HepG2 (cell line): Measurements from ENCODE around the gene KDM5B. TPM values are rescaled to one million over a fixed set of nuclear protein-coding genes. Genes with fewer than 3 reads are reported as not detected.

Experiments used
- CBX5 ChIP-seq: sonication (generic); formaldehyde crosslinking; IDR thresholded peaks from 2 replicates; pipeline ENCODE4 v1.4.0; 2020; ENCODE audit warnings: missing genetic modification reagents, borderline replicate concordance
- FOXJ3 ChIP-seq: sonication (generic); formaldehyde crosslinking; IDR thresholded peaks from 2 replicates; pipeline ENCODE4 v1.4.0; 2020; ENCODE audit warnings: missing genetic modification reagents, mild to moderate bottlenecking, borderline replicate concordance
- GATA4 ChIP-seq: sonication (generic); IDR thresholded peaks from 2 replicates; pipeline ENCODE4 v1.6.1; 2016; ENCODE audit warnings: antibody characterized with exemption, low read depth, borderline replicate concordance
- HES4 ChIP-seq: sonication (generic); formaldehyde crosslinking; IDR thresholded peaks from 2 replicates; pipeline ENCODE4 v1.9.0; 2021; ENCODE audit warnings: mild to moderate bottlenecking, missing genetic modification reagents, borderline replicate concordance
- HOXA3 ChIP-seq: sonication (generic); formaldehyde crosslinking; IDR thresholded peaks from 2 replicates; pipeline ENCODE4 v1.5.0; 2020; ENCODE audit warnings: missing genetic modification reagents
- KMT2A ChIP-seq: sonication (generic); formaldehyde crosslinking; IDR thresholded peaks from 2 replicates; pipeline ENCODE4 v1.4.0; 2020; ENCODE audit warnings: missing genetic modification reagents
- MED1 ChIP-seq: sonication (generic); formaldehyde crosslinking; IDR thresholded peaks from 2 replicates; pipeline ENCODE4 v1.4.0; 2020; ENCODE audit warnings: missing genetic modification reagents
- POLR2A ChIP-seq, 2 experiments: IDR thresholded peaks; 2 replicates each; pipeline ENCODE4 v1.6.1; 2011; ENCODE audit warnings: low read depth in 2 of 2, low read length in 2 of 2, mild to moderate bottlenecking in 1 of 2, moderate library complexity in 1 of 2; ENCODE audit not compliant: insufficient read depth in 1 of 2
- POLR2G ChIP-seq: fragments of 200-400 bp; formaldehyde crosslinking; IDR thresholded peaks from 2 replicates; pipeline ENCODE4 v1.6.1; 2018; ENCODE audit warnings: mild to moderate bottlenecking, low read depth, low read length, moderate library complexity
- PPARG ChIP-seq: conservative IDR thresholded peaks from 2 replicates; pipeline ENCODE4 v1.6.1; 2016; ENCODE audit warnings: missing biosample characterization, missing genetic modification reagents
- RFXAP ChIP-seq: sonication (generic); formaldehyde crosslinking; IDR thresholded peaks from 2 replicates; pipeline ENCODE4 v1.4.0; 2020; ENCODE audit warnings: missing genetic modification reagents, borderline replicate concordance
- SRY ChIP-seq: sonication (generic); formaldehyde crosslinking; IDR thresholded peaks from 2 replicates; pipeline ENCODE4 v1.8.0; 2022; ENCODE audit warnings: mild to moderate bottlenecking, missing genetic modification reagents
- ZFX ChIP-seq: sonication (generic); formaldehyde crosslinking; IDR thresholded peaks from 2 replicates; pipeline ENCODE4 v1.4.0; 2020; ENCODE audit warnings: mild to moderate bottlenecking, low read depth, missing genetic modification reagents, moderate library complexity
- ZFY ChIP-seq: sonication (generic); formaldehyde crosslinking; IDR thresholded peaks from 2 replicates; pipeline ENCODE4 v1.4.0; 2020; ENCODE audit warnings: missing genetic modification reagents
- ZMYM2 ChIP-seq: sonication (generic); formaldehyde crosslinking; IDR thresholded peaks from 2 replicates; pipeline ENCODE4 v1.8.0; 2022; ENCODE audit warnings: mild to moderate bottlenecking, missing genetic modification reagents
- ZNF224 ChIP-seq: sonication (generic); formaldehyde crosslinking; IDR thresholded peaks from 2 replicates; pipeline ENCODE4 v1.5.0; 2020; ENCODE audit warnings: mild to moderate bottlenecking, missing genetic modification reagents
- ZNF292 ChIP-seq: sonication (generic); formaldehyde crosslinking; IDR thresholded peaks from 2 replicates; pipeline ENCODE4 v1.8.1; 2022; ENCODE audit warnings: mild to moderate bottlenecking, low read depth, missing genetic modification reagents, borderline replicate concordance
- ZNF441 ChIP-seq: sonication (generic); formaldehyde crosslinking; IDR thresholded peaks from 2 replicates; pipeline ENCODE4 v1.7.0; 2021; ENCODE audit warnings: missing genetic modification reagents, borderline replicate concordance
- ZNF629 ChIP-seq: sonication (generic); formaldehyde crosslinking; conservative IDR thresholded peaks from 2 replicates; pipeline ENCODE4 v1.5.0; 2020; ENCODE audit warnings: missing genetic modification reagents
- polyA plus RNA-seq, 8 experiments: library from polyadenylated mRNA; depleted of rRNA in 3 of 8; stranded (reverse) in 7 of 8; unstranded in 1 of 8; fragments of >200 nt; fragmentation: Illumina TruSeq in 4 of 8; extraction: Trizol in 4 of 8; gene quantifications; 2 replicates each; pipeline versions ENCODE4 v1.2.1 to v1.2.3, GENCODE V29; 2011 to 2016; ENCODE audit warnings: low read depth in 4 of 8, missing spikeins in 1 of 8, mixed read lengths in 1 of 8; ENCODE audit not compliant: insufficient read depth in 1 of 8
- total RNA-seq, 5 experiments: library from RNA; depleted of rRNA; stranded (reverse); fragments of >200 nt; fragmentation: Illumina TruSeq; extraction: Trizol; gene quantifications; 2 replicates each; pipeline ENCODE4 v1.2.3, GENCODE V29; 2016; ENCODE audit warnings: low read depth in 1 of 5
- TF ChIP-seq, protein P1 (sequence below): IDR thresholded peaks from 2 replicates; pipeline ENCODE4 v1.6.1; 2016; ENCODE audit warnings: missing genetic modification reagents, missing compliant biosample characterization
- TF ChIP-seq, protein P2 (sequence below): sonication (generic); formaldehyde crosslinking; IDR thresholded peaks from 2 replicates; pipeline ENCODE4 v1.4.0; 2020; ENCODE audit warnings: mild to moderate bottlenecking, missing genetic modification reagents
- TF ChIP-seq, protein P3 (sequence below): fragments of 450-650 bp; IDR thresholded peaks from 2 replicates; pipeline ENCODE4 v1.6.1; 2016
- TF ChIP-seq, protein P4 (sequence below): sonication (generic); formaldehyde crosslinking; IDR thresholded peaks from 2 replicates; pipeline ENCODE4 v1.4.0; 2020; ENCODE audit warnings: missing genetic modification reagents, mild to moderate bottlenecking, borderline replicate concordance
- TF ChIP-seq, protein P5 (sequence below): sonication (generic); formaldehyde crosslinking; conservative IDR thresholded peaks from 2 replicates; pipeline ENCODE4 v1.4.0; 2020; ENCODE audit warnings: missing genetic modification reagents
- TF ChIP-seq, protein P6 (sequence below): sonication (generic); formaldehyde crosslinking; IDR thresholded peaks from 2 replicates; pipeline ENCODE4 v1.5.0; 2020; ENCODE audit warnings: missing genetic modification reagents

The KDM5B gene
- total and polyA plus RNA-seq, 2 of the 13 experiments (the other 11 are each of a cell fraction or from before 2014, with no cell fraction given), result 34.2 to 35.4 TPM

DNA sequence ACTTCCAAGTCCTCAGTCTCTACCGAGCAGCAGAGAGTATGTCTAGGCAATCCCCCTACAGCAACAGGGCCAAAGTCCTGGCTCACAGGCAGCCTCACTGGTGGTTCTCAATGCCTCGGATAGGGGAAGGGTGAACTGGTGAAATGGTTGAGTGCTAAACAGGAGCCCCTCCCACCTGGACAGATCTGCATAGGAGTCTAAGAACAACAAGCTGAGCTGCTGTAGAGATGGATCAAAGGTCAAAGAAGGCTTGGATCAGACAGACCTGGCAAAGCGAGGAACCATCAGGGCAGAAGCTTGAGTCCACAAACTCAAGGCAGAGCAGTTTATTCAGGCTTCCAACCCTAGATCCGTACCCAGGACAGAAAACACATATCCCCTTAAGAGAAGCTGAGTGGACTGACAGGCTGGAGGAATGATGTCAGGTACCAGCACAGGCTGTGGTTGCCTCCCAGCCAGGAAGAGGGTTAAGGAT lies 49.0 kb upstream of the KDM5B start (continued):
- TF ChIP-seq, protein P1, sequence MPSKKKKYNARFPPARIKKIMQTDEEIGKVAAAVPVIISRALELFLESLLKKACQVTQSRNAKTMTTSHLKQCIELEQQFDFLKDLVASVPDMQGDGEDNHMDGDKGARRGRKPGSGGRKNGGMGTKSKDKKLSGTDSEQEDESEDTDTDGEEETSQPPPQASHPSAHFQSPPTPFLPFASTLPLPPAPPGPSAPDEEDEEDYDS (CRISPR knock-in tag), result peak; percentile 26; the same call in 1 of the 2 replicates
- TF ChIP-seq CBX5 (CRISPR knock-in tag), result 0 out of 2 replicates have a peak, but pooled peaks have one; percentile 46
- TF ChIP-seq, protein P2, sequence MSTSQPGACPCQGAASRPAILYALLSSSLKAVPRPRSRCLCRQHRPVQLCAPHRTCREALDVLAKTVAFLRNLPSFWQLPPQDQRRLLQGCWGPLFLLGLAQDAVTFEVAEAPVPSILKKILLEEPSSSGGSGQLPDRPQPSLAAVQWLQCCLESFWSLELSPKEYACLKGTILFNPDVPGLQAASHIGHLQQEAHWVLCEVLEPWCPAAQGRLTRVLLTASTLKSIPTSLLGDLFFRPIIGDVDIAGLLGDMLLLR (CRISPR knock-in tag), result no peak
- TF ChIP-seq GATA4, result no peak
- TF ChIP-seq POLR2A (IDR thresholded peaks at IDR 0.05; ENCODE audit: insufficient read depth in 1 of 2, low read depth in 2 of 2, low read length in 2 of 2), result no peak; a peak in 1 of 4 replicates
- TF ChIP-seq HES4 (CRISPR knock-in tag), result no peak
- TF ChIP-seq, protein P3, sequence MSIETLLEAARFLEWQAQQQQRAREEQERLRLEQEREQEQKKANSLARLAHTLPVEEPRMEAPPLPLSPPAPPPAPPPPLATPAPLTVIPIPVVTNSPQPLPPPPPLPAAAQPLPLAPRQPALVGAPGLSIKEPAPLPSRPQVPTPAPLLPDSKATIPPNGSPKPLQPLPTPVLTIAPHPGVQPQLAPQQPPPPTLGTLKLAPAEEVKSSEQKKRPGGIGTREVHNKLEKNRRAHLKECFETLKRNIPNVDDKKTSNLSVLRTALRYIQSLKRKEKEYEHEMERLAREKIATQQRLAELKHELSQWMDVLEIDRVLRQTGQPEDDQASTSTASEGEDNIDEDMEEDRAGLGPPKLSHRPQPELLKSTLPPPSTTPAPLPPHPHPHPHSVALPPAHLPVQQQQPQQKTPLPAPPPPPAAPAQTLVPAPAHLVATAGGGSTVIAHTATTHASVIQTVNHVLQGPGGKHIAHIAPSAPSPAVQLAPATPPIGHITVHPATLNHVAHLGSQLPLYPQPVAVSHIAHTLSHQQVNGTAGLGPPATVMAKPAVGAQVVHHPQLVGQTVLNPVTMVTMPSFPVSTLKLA, result no peak
- 0 out of 2 replicates have a peak, but pooled peaks have one; percentile 29 for TF ChIP-seq ZFY
- TF ChIP-seq ZNF292 (CRISPR knock-in tag), result no peak; the same call in 1 of the 2 replicates
- TF ChIP-seq MED1 (CRISPR knock-in tag), result peak; percentile 17; the same call in 1 of the 2 replicates
- peak; percentile 48; the same call in 1 of the 2 replicates for TF ChIP-seq RFXAP (CRISPR knock-in tag)
- TF ChIP-seq ZNF224 (CRISPR knock-in tag), result peak; percentile 39; the same call in 1 of the 2 replicates
- TF ChIP-seq KMT2A (CRISPR knock-in tag), result 0 out of 2 replicates have a peak, but pooled peaks have one; percentile 35
- 0 out of 2 replicates have a peak, but pooled peaks have one; percentile 46 for TF ChIP-seq ZNF441
- TF ChIP-seq, protein P4, sequence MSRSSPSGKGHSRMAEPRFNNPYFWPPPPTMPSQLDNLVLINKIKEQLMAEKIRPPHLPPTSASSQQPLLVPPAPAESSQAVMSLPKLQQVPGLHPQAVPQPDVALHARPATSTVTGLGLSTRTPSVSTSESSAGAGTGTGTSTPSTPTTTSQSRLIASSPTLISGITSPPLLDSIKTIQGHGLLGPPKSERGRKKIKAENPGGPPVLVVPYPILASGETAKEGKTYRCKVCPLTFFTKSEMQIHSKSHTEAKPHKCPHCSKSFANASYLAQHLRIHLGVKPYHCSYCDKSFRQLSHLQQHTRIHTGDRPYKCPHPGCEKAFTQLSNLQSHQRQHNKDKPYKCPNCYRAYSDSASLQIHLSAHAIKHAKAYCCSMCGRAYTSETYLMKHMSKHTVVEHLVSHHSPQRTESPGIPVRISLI, result no peak
- TF ChIP-seq, protein P5, sequence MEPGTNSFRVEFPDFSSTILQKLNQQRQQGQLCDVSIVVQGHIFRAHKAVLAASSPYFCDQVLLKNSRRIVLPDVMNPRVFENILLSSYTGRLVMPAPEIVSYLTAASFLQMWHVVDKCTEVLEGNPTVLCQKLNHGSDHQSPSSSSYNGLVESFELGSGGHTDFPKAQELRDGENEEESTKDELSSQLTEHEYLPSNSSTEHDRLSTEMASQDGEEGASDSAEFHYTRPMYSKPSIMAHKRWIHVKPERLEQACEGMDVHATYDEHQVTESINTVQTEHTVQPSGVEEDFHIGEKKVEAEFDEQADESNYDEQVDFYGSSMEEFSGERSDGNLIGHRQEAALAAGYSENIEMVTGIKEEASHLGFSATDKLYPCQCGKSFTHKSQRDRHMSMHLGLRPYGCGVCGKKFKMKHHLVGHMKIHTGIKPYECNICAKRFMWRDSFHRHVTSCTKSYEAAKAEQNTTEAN (CRISPR knock-in tag), result peak; percentile 63; the same call in 1 of the 2 replicates
- TF ChIP-seq PPARG (CRISPR knock-in tag), result peak; percentile 56
- TF ChIP-seq ZFX (CRISPR knock-in tag), result peak; percentile 11; the same call in 1 of the 2 replicates
- 0 out of 2 replicates have a peak, but pooled peaks have one; percentile 10 for TF ChIP-seq HOXA3
- TF ChIP-seq SRY (CRISPR knock-in tag), result no peak
- peak; percentile 74; the same call in 1 of the 2 replicates for TF ChIP-seq FOXJ3 (CRISPR knock-in tag)
- TF ChIP-seq, protein P6, sequence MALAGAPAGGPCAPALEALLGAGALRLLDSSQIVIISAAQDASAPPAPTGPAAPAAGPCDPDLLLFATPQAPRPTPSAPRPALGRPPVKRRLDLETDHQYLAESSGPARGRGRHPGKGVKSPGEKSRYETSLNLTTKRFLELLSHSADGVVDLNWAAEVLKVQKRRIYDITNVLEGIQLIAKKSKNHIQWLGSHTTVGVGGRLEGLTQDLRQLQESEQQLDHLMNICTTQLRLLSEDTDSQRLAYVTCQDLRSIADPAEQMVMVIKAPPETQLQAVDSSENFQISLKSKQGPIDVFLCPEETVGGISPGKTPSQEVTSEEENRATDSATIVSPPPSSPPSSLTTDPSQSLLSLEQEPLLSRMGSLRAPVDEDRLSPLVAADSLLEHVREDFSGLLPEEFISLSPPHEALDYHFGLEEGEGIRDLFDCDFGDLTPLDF (CRISPR knock-in tag), result no peak
- 0 out of 2 replicates have a peak, but pooled peaks have one; percentile 43 for TF ChIP-seq ZMYM2
- TF ChIP-seq ZNF629, result peak; percentile 43; the same call in 1 of the 2 replicates
- peak; percentile 40; the same call in 1 of the 2 replicates for TF ChIP-seq POLR2G
